Glutamatergic neuron (in vitro differentiated cells): ENCODE results near the gene RADIL. TPM values are rescaled to one million over a fixed set of nuclear protein-coding genes. Genes with fewer than 3 reads are reported as not detected.

Experiments used
- DNase-seq: peaks from one replicate; pipeline ENCODE4 v3.0.0; 2022
- H3K27ac Mint-ChIP-seq: one replicate; pipeline ENCODE4 v1.8.0; 2020; ENCODE audit warnings: mild to moderate bottlenecking, mixed read lengths, inconsistent platforms; ENCODE audit not compliant: unreplicated experiment
- H3K27me3 Mint-ChIP-seq: one replicate; pipeline ENCODE4 v1.8.0; 2020; ENCODE audit warnings: mild to moderate bottlenecking, moderate library complexity, mixed read lengths, inconsistent platforms; ENCODE audit not compliant: unreplicated experiment
- H3K36me3 Mint-ChIP-seq: one replicate; pipeline ENCODE4 v1.8.0; 2020; ENCODE audit warnings: mild to moderate bottlenecking, mixed read lengths, inconsistent platforms; ENCODE audit not compliant: unreplicated experiment
- H3K4me1 Mint-ChIP-seq: one replicate; pipeline ENCODE4 v1.8.0; 2020; ENCODE audit warnings: mild to moderate bottlenecking, low read depth, mixed read lengths, inconsistent platforms; ENCODE audit not compliant: unreplicated experiment
- H3K4me3 Mint-ChIP-seq: one replicate; pipeline ENCODE4 v1.8.0; 2020; ENCODE audit warnings: mild to moderate bottlenecking, mixed read lengths, inconsistent platforms; ENCODE audit not compliant: unreplicated experiment
- H3K9me3 Mint-ChIP-seq: one replicate; pipeline ENCODE4 v1.8.0; 2020; ENCODE audit warnings: mild to moderate bottlenecking, moderate library complexity, mixed read lengths, inconsistent platforms; ENCODE audit not compliant: unreplicated experiment
- CTCF ChIP-seq: fragments of 200-600 bp; sonication (generic); IDR thresholded peaks from one replicate; pipeline ENCODE4 v1.5.0; 2021; ENCODE audit not compliant: partially characterized antibody, unreplicated experiment
- total RNA-seq: library from RNA; stranded (reverse); fragmentation: NEBNext Ultra II Directional; extraction: Animal tissue kit (Norgen Biotek cat#: 25700); gene quantifications from one replicate; pipeline ENCODE4 v1.2.1, GENCODE V29; 2021; ENCODE audit not compliant: unreplicated experiment

RADIL gene
- total RNA-seq, 1 donor from 2014 or later: 31.3 TPM

GRCh38 chr7:4755045-4755444, 128.5 kb downstream of the RADIL start:
- no peak overlapping the region for H3K27ac Mint-ChIP-seq

GRCh38 chr7:4754433-4755010, 129.0 kb downstream of the RADIL start:
- Mint-ChIP-seq H3K4me3 (no peak overlapping the region), H3K9me3 (peaks cover 2% of the 10 kb centered on the region), H3K27me3 (peaks cover 4% of the 10 kb centered on the region), H3K27ac (no peak overlapping the region), H3K4me1 (no peaks in the 10 kb centered on the region), H3K36me3 (no peaks in the 10 kb centered on the region)
- TF ChIP-seq CTCF: no peak
- DNase-seq: no peak

More at GRCh38 chr7:4755045-4755444, 128.5 kb downstream of the RADIL start:
- no peak for DNase-seq
- no peak for TF ChIP-seq CTCF
- Mint-ChIP-seq H3K4me3 (no peak overlapping the region), H3K36me3 (no peaks in the 10 kb centered on the region), H3K4me1 (no peaks in the 10 kb centered on the region), H3K27me3 (peaks cover 8% of the 10 kb centered on the region), H3K9me3 (peaks cover 2% of the 10 kb centered on the region)

GRCh38 chr7:4753598-4754432, 129.7 kb downstream of the RADIL start:
- Mint-ChIP-seq H3K27ac (no peak overlapping the region), H3K4me3 (no peak overlapping the region), H3K4me1 (peaks cover 2% of the 10 kb centered on the region), H3K9me3 (peaks cover 2% of the 10 kb centered on the region), H3K36me3 (no peaks in the 10 kb centered on the region), H3K27me3 (peaks cover 6% of the 10 kb centered on the region)
- DNase-seq: peak; percentile 89
- TF ChIP-seq CTCF: peak; percentile 94

- DNase-seq: no peak
- Mint-ChIP-seq H3K36me3 (no peaks in the 10 kb centered on the region), H3K27ac (no peak overlapping the region), H3K4me1 (peaks cover 10% of the 10 kb centered on the region), H3K9me3 (no peaks in the 10 kb centered on the region), H3K27me3 (peaks cover 6% of the 10 kb centered on the region), H3K4me3 (no peak overlapping the region)
- no peak for TF ChIP-seq CTCF
These were observed 132.0 kb downstream of the RADIL start for GRCh38 chr7:4751398-4751947.

- DNase-seq: no peak
- Mint-ChIP-seq H3K27ac (no peak overlapping the region), H3K27me3 (peaks cover 8% of the 10 kb centered on the region), H3K4me1 (peaks cover 14% of the 10 kb centered on the region), H3K9me3 (peaks cover 2% of the 10 kb centered on the region), H3K4me3 (no peak overlapping the region), H3K36me3 (no peaks in the 10 kb centered on the region)
- TF ChIP-seq CTCF: no peak
These were observed 133.7 kb downstream of the RADIL start for GRCh38 chr7:4749798-4750197.
